WTC11 (cell line): ENCODE measurements around the gene PHLDB3.

Source experiments
- CBFB ChIP-seq: sonication (generic); formaldehyde crosslinking; IDR thresholded peaks from 2 replicates; pipeline ENCODE4 v1.8.1; 2022; ENCODE audit warnings: mild to moderate bottlenecking, low read depth, missing genetic modification reagents
- CTCF ChIP-seq: fragments of 200-600 bp; IDR thresholded peaks from 2 replicates; pipeline ENCODE4 v1.8.0; 2022; ENCODE audit warnings: antibody characterized with exemption
- MYBL2 ChIP-seq: sonication (generic); formaldehyde crosslinking; IDR thresholded peaks from 2 replicates; pipeline ENCODE4 v1.8.1; 2023; ENCODE audit warnings: mild to moderate bottlenecking, moderate library complexity, missing genetic modification reagents
- NR3C1 ChIP-seq: sonication (generic); formaldehyde crosslinking; conservative IDR thresholded peaks from 2 replicates; pipeline ENCODE4 v1.8.1; 2023; ENCODE audit warnings: low read depth, mild to moderate bottlenecking, missing genetic modification reagents

GRCh38 chr19:43548706-43549105, 44.2 kb upstream of the PHLDB3 start:
- TF ChIP-seq NR3C1 (CRISPR knock-in tag) (no peak), CTCF (no peak), CBFB (CRISPR knock-in tag) (no peak), MYBL2 (CRISPR knock-in tag) (no peak)
